ENCODE results near the gene VDR.

Gene VDR

GRCh38 chr12:47794679-47795078 lies 110.1 kb downstream of the VDR start:
- Histone ChIP-seq H3K9me3 (no peaks in the 10 kb centered on the region), H3K4me1 (peaks cover 0 to 19% (median 16%) of the 10 kb centered on the region in 4 donors), H3K27ac (peak overlapping the region; percentile 5 to 44), H3K36me3 (peaks cover 75 to 95% (median 91%) of the 10 kb centered on the region in 3 donors), H3K4me3 (no peak overlapping the region), H3K27me3 (no peaks in the 10 kb centered on the region)
- intact Hi-C loops (cut with DNase I; ENCODE audit: low total_unique reads), result loop anchor here (5.0 kb wide), 1 partner anchor 38 kb away; no protein-coding TSS in a partner anchor
- TF ChIP-seq CTCF (IDR thresholded peaks at IDR 0.05), result no peak
- DNase-seq, result no peak

- Histone ChIP-seq H3K4me3 (no peak overlapping the region), H3K27ac (peak overlapping the region; percentile 5 to 44), H3K36me3 (peaks cover 84 to 100% (median 99%) of the 10 kb centered on the region in 3 donors), H3K9me3 (no peaks in the 10 kb centered on the region), H3K27me3 (no peaks in the 10 kb centered on the region), H3K4me1 (peaks cover 0 to 6% (median 2%) of the 10 kb centered on the region in 4 donors)
- no peak for TF ChIP-seq CTCF (IDR thresholded peaks at IDR 0.05)
- intact Hi-C loops (cut with DNase I; ENCODE audit: low total_unique reads), result loop anchor here (5.0 kb wide), 1 partner anchor 39 kb away; no protein-coding TSS in a partner anchor
- DNase-seq, result no peak
These were observed 111.6 kb downstream of the VDR start for GRCh38 chr12:47793015-47793681.

- Histone ChIP-seq H3K4me1 (peaks cover 0 to 14% (median 6%) of the 10 kb centered on the region in 4 donors), H3K36me3 (peaks cover 84 to 100% (median 99%) of the 10 kb centered on the region in 3 donors), H3K27me3 (no peaks in the 10 kb centered on the region), H3K27ac (peak overlapping the region in 1 of 2 donors; percentile 26), H3K4me3 (no peak overlapping the region), H3K9me3 (no peaks in the 10 kb centered on the region)
- DNase-seq, result no peak
- no peak for TF ChIP-seq CTCF (IDR thresholded peaks at IDR 0.05)
- intact Hi-C loops (cut with DNase I; ENCODE audit: low total_unique reads), result loop anchor here (5.0 kb wide), 1 partner anchor 40 kb away; no protein-coding TSS in a partner anchor
These were observed 112.9 kb downstream of the VDR start for GRCh38 chr12:47791874-47792273.
